Gastroesophageal sphincter (tissue), 4 donors: ENCODE measurements around the gene GCKR. TPM values are rescaled to one million over a fixed set of nuclear protein-coding genes. Genes with fewer than 3 reads are reported as not detected.

Experiments
- ATAC-seq: fragments of 150-250 bp; one replicate; pipeline ENCODE4 v1.9.1; 2016; ENCODE audit warnings: mild to moderate bottlenecking, moderate library complexity
- H3K27ac ChIP-seq, 4 donors: fragments of 200-600 bp; sonication (generic) in 3 of 4; 1 replicate in 3 of 4; 2 replicates in 1 of 4; pipeline ENCODE4 v1.5.1; 2016 to 2019
- H3K27me3 ChIP-seq: fragments of 200-600 bp; sonication (generic); one replicate; pipeline ENCODE4 v1.5.1; 2019
- H3K36me3 ChIP-seq, 2 donors: fragments of 200-600 bp; sonication (generic); one replicate each; pipeline ENCODE4 v1.5.1; 2019; ENCODE audit warnings: control low read depth in 1 of 2
- H3K4me1 ChIP-seq, 3 donors: fragments of 200-600 bp; sonication (generic); 1 replicate in 2 of 3; 2 replicates in 1 of 3; pipeline ENCODE4 v1.5.1; 2016 to 2019; ENCODE audit warnings: control low read depth in 2 of 3
- H3K4me3 ChIP-seq, 2 donors: fragments of 200-600 bp; sonication (generic); one replicate each; pipeline ENCODE4 v1.5.1; 2019; ENCODE audit warnings: mild to moderate bottlenecking in 1 of 2, moderate library complexity in 1 of 2
- H3K9me3 ChIP-seq, 3 donors: fragments of 200-600 bp; sonication (generic); one replicate each; pipeline ENCODE4 v1.5.1; 2017 to 2019; ENCODE audit warnings: control low read depth in 2 of 3
- CTCF ChIP-seq, 4 experiments: fragments of 200-600 bp in 2 of 4; fragments of 450-650 bp in 2 of 4; sonication (generic) in 1 of 4; IDR thresholded peaks; one replicate each; pipeline ENCODE4 v1.5.1; 2017 to 2019; ENCODE audit warnings: antibody characterized with exemption in 4 of 4, mild to moderate bottlenecking in 2 of 4, moderate library complexity in 2 of 4
- EP300 ChIP-seq: sonication (generic); formaldehyde crosslinking; IDR thresholded peaks from one replicate; pipeline ENCODE4 v1.6.1; 2017; ENCODE audit warnings: antibody characterized with exemption, mild to moderate bottlenecking
- POLR2A ChIP-seq, 2 donors: fragments of 450-650 bp; IDR thresholded peaks; one replicate each; pipeline ENCODE4 v1.6.1; 2017; ENCODE audit warnings: antibody characterized with exemption in 2 of 2, mild to moderate bottlenecking in 2 of 2, moderate library complexity in 1 of 2
- POLR2AphosphoS5 ChIP-seq: sonication (generic); formaldehyde crosslinking; IDR thresholded peaks from one replicate; pipeline ENCODE4 v1.6.1; 2017; ENCODE audit warnings: antibody characterized with exemption
- WGBS, 2 donors: methylation state at CpG; one replicate each; pipeline ENCODE4 v1.1.5; 2018; ENCODE audit warnings: low coverage in 1 of 2; 5-methylcytosine and 5-hydroxymethylcytosine counted together
- total RNA-seq, 4 donors: library from RNA; depleted of rRNA; stranded (reverse); fragments of >200 nt; gene quantifications; one replicate each; pipeline ENCODE4 v1.1.0, GENCODE V29; 2016

The GCKR gene
- total RNA-seq, 4 donors from 2014 or later, result 0.58 TPM; not detected in 3

- no peaks in the 10 kb centered on the region for H3K36me3 ChIP-seq
- H3K4me3 ChIP-seq, result no peak overlapping the region
- ATAC-seq, result no peak
- no peak overlapping the region for H3K27ac ChIP-seq
- H3K4me1 ChIP-seq, result no peaks in the 10 kb centered on the region
- TF ChIP-seq EP300, result no peak
- TF ChIP-seq POLR2AphosphoS5, result no peak
- TF ChIP-seq CTCF (IDR thresholded peaks at IDR 0.05), result no peak
- TF ChIP-seq POLR2A (IDR thresholded peaks at IDR 0.05), result no peak
- peaks cover 6% of the 10 kb centered on the region for H3K27me3 ChIP-seq
- H3K9me3 ChIP-seq, result peaks cover 0 to 2% (median 0%) of the 10 kb centered on the region in 3 donors
- 48 to 54% methylated on average over 2 of the region's 2 CpGs for WGBS, 2 donors
These were observed 70.0 kb downstream of the GCKR start for GRCh38 chr2:27566628-27567027.

GRCh38 chr2:27569398-27569797 lies 72.8 kb downstream of the GCKR start:
- Histone ChIP-seq H3K36me3 (no peaks in the 10 kb centered on the region), H3K9me3 (peaks cover 0 to 29% (median 0%) of the 10 kb centered on the region in 3 donors), H3K27ac (no peak overlapping the region), H3K4me3 (no peak overlapping the region), H3K27me3 (no peaks in the 10 kb centered on the region), H3K4me1 (no peaks in the 10 kb centered on the region)
- ATAC-seq, result no peak
- no peak for TF ChIP-seq CTCF (IDR thresholded peaks at IDR 0.05)
- no peak for TF ChIP-seq EP300
- no peak for TF ChIP-seq POLR2A (IDR thresholded peaks at IDR 0.05)
- no peak for TF ChIP-seq POLR2AphosphoS5
- 48 to 54% methylated on average over 2 of the region's 2 CpGs for WGBS, 2 donors

GRCh38 chr2:27571197-27571596 lies 74.6 kb downstream of the GCKR start:
- H3K27ac ChIP-seq, result no peak overlapping the region
- ATAC-seq, result no peak
- H3K4me3 ChIP-seq, result no peak overlapping the region
- no peaks in the 10 kb centered on the region for H3K36me3 ChIP-seq
- WGBS, 2 donors, result 100% methylated on average over 2 of the region's 3 CpGs; no CpG with 5 or more reads in 1 of the 2 donors
- H3K4me1 ChIP-seq, result no peaks in the 10 kb centered on the region
- TF ChIP-seq POLR2A (IDR thresholded peaks at IDR 0.05) (no peak), POLR2AphosphoS5 (no peak), CTCF (IDR thresholded peaks at IDR 0.05) (no peak), EP300 (no peak)
- no peaks in the 10 kb centered on the region for H3K27me3 ChIP-seq
- H3K9me3 ChIP-seq, result peaks cover 0 to 47% (median 0%) of the 10 kb centered on the region in 3 donors

DNA sequence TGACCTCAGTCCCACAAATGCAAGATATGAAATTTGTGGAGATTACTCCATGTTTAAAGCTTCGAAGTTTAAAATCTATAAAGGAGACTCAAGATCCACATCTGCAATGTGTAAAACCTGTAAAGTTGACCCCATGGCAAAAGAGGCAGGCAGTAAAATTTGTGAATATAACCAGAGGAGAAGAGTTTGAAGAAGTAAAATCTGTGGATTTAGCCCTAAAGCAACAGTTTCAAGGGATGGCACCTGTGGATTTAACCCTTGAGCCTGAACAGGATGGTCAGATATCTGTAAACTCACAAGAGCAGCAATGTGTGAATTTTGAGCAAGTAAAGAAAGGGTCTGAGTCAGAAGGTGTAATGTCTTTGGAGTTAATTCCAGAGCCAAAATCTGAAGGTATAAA lies 75.0 kb downstream of the GCKR start:
- H3K27ac ChIP-seq, result no peak overlapping the region
- H3K4me1 ChIP-seq, result no peaks in the 10 kb centered on the region
- TF ChIP-seq CTCF (IDR thresholded peaks at IDR 0.05), result no peak
- WGBS, 2 donors, result 77% methylated on average over 1 of the region's 1 CpG; no CpG with 5 or more reads in 1 of the 2 donors
- H3K36me3 ChIP-seq, result no peaks in the 10 kb centered on the region
- H3K4me3 ChIP-seq, result no peak overlapping the region
- H3K9me3 ChIP-seq, result peaks cover 0 to 52% (median 0%) of the 10 kb centered on the region in 3 donors
- no peak for ATAC-seq
- no peaks in the 10 kb centered on the region for H3K27me3 ChIP-seq

DNA sequence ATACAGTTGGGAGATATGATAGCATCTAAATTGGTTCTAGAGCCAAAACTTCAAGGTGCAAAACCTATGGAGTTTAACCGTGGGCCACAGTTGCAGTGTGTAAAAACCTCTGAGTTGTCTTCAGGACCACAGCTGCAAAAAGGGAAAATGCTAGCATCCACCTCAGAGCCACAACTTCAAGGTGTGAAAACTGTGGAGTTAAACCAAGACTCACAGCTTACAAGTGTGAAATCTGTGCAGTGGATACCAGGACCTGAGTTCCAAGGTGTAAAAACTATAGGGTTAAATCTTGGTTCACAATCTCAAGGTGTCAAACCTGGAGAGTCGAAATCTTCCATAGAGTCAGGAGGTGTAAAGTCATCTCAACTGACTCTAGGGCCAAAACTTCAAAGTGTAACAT lies 75.8 kb downstream of the GCKR start:
- ATAC-seq, result no peak
- Histone ChIP-seq H3K27me3 (no peaks in the 10 kb centered on the region), H3K27ac (no peak overlapping the region), H3K9me3 (peaks cover 0 to 60% (median 0%) of the 10 kb centered on the region in 3 donors), H3K4me1 (no peaks in the 10 kb centered on the region), H3K36me3 (no peaks in the 10 kb centered on the region), H3K4me3 (no peak overlapping the region)
- TF ChIP-seq POLR2AphosphoS5 (no peak), POLR2A (IDR thresholded peaks at IDR 0.05) (no peak), CTCF (IDR thresholded peaks at IDR 0.05) (no peak), EP300 (no peak)
- WGBS, 2 donors, result 66 to 90% methylated on average over 1 to 2 of the region's 2 CpGs
